Prostate gland (tissue), 2 donors: ENCODE data around the gene PIGK. TPM values are rescaled to one million over a fixed set of nuclear protein-coding genes. Genes with fewer than 3 reads are reported as not detected.

ENCODE experiments used
- DNase-seq: peaks from one replicate; pipeline ENCODE4 v3.0.0-alpha.2; 2019; ENCODE audit warnings: low spot score
- H3K27ac ChIP-seq, 2 donors: fragments of 200-600 bp; sonication (generic); 2 replicates each; pipeline ENCODE4 v1.5.1; 2017 to 2019
- H3K27me3 ChIP-seq: fragments of 200-600 bp; sonication (generic); replicated peaks from 2 replicates; pipeline ENCODE4 v1.5.1; 2019; ENCODE audit not compliant: insufficient read depth
- H3K36me3 ChIP-seq, 2 donors: fragments of 200-600 bp; sonication (generic); 1 replicate in 1 of 2; 2 replicates in 1 of 2; pipeline versions ENCODE4 v1.5.1 to v1.8.1; 2017 to 2019
- H3K4me1 ChIP-seq: fragments of 200-600 bp; sonication (generic); replicated peaks from 2 replicates; pipeline ENCODE4 v1.5.1; 2019
- H3K4me3 ChIP-seq, 2 donors: fragments of 200-600 bp; sonication (generic); 2 replicates each; pipeline ENCODE4 v1.5.1; 2017 to 2019
- H3K9me3 ChIP-seq: fragments of 200-600 bp; sonication (generic); 2 replicates; pipeline ENCODE4 v1.5.1; 2017
- POLR2A ChIP-seq: fragments of 450-650 bp; IDR thresholded peaks from one replicate; pipeline ENCODE4 v1.6.1; 2016; ENCODE audit warnings: antibody characterized with exemption, mild to moderate bottlenecking
- POLR2AphosphoS5 ChIP-seq: sonication (generic); formaldehyde crosslinking; IDR thresholded peaks from one replicate; pipeline ENCODE4 v1.6.1; 2017; ENCODE audit warnings: antibody characterized with exemption
- WGBS: methylation state at CpG from one replicate; pipeline ENCODE4 v1.1.5; 2018; 5-methylcytosine and 5-hydroxymethylcytosine counted together
- intact Hi-C: fragments of 100-400 bp; cut with DNase I; formaldehyde crosslinking; loops from one replicate; pipeline ENCODE4 v1.14.2; 2022
- total RNA-seq, 2 donors: library from RNA; depleted of rRNA; stranded (reverse); fragments of >200 nt; gene quantifications; one replicate each; pipeline ENCODE4 v1.1.0, GENCODE V29; 2016
- TF ChIP-seq, protein P1 (sequence below), 4 experiments: fragments of 200-600 bp in 2 of 4; fragments of 450-650 bp in 2 of 4; sonication (generic) in 2 of 4; IDR thresholded peaks; 1 replicate in 3 of 4; 2 replicates in 1 of 4; pipeline ENCODE4 v1.5.1; 2016 to 2019; ENCODE audit warnings: antibody characterized with exemption in 4 of 4, mild to moderate bottlenecking in 2 of 4, moderate library complexity in 2 of 4

The PIGK gene
- total RNA-seq, 2 donors from 2014 or later, result 20.4 to 25.9 TPM

DNA sequence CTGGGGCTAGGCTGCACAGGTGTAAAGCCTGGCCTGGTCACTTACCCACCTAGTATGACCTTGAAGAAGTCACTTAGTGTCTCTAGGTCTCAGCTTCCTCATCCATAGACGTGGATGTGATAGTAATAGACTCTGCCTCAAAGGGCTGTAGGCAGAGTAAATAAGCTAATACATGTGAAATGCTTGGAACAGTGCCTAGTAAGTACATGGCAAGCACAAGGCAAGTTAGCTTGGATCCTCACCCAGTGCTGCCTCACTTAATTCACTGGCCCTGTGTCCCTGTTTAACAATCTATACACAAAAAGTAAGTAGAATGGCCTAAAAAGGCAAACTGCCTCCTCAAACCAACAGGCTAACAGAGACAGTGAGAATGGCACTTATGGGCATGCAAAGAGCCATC lies 167.8 kb downstream of the PIGK start:
- DNase-seq, result no peak
- Histone ChIP-seq H3K36me3 (no peaks in the 10 kb centered on the region), H3K4me3 (no peak overlapping the region), H3K27ac (no peak overlapping the region), H3K9me3 (no peaks in the 10 kb centered on the region), H3K27me3 (no peaks in the 10 kb centered on the region), H3K4me1 (no peaks in the 10 kb centered on the region)
- 57% methylated on average over 1 of the region's 1 CpG for WGBS
- intact Hi-C loops, result no loop called here
- TF ChIP-seq, protein P1, sequence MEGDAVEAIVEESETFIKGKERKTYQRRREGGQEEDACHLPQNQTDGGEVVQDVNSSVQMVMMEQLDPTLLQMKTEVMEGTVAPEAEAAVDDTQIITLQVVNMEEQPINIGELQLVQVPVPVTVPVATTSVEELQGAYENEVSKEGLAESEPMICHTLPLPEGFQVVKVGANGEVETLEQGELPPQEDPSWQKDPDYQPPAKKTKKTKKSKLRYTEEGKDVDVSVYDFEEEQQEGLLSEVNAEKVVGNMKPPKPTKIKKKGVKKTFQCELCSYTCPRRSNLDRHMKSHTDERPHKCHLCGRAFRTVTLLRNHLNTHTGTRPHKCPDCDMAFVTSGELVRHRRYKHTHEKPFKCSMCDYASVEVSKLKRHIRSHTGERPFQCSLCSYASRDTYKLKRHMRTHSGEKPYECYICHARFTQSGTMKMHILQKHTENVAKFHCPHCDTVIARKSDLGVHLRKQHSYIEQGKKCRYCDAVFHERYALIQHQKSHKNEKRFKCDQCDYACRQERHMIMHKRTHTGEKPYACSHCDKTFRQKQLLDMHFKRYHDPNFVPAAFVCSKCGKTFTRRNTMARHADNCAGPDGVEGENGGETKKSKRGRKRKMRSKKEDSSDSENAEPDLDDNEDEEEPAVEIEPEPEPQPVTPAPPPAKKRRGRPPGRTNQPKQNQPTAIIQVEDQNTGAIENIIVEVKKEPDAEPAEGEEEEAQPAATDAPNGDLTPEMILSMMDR (IDR thresholded peaks at IDR 0.05), result no peak
- no peak for TF ChIP-seq POLR2A
- no peak for TF ChIP-seq POLR2AphosphoS5

DNA sequence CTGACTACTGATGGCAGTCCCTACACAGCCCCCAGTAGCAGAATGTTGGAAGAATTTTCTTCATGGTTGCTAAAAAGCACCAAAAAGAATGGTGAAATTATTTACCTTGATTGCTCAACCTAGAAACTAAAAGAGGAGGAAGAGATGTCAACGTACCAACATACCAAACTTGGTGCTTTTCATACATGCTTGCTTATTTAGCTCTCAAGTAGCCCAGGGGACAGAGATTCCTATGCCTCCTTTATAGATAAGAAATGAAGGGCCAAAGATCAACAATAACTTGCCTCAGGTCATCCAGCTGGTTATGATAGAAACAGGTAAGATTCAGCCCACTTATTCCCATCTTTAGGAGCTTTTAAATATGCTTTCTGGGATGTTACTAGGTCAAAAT lies 170.6 kb downstream of the PIGK start:
- WGBS, result 59% methylated on average over 1 of the region's 1 CpG
- no peak overlapping the region for H3K4me3 ChIP-seq

DNA sequence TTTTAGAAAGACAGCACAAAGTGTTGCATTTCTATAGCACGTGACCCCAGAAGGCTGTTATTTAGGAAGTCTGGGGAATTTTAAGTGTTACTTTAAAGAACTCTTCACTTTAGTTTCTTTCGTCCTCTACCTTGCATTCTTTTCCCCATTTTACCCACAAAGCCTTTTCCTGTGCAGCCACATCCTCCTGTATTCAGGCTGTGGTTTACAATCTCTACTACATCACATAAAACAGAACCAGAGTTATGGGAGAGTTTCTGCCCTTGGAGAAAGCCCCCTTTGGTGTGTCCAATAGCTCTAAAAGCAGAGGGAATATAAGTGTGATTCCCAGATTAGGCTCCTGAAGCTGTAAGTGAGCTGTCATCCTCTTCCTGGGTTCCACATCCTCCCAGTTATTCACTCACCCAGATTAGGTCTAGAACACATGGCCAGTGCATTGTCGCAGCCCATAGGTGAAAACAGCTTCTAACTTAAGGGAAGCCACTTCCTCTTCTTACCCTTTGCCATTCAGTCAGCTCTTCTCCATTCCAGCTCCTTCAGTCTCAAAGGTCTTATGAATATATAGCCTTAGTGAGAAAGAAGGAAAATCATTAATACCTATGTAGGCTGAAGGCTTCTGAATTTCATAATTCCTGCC lies 171.1 kb downstream of the PIGK start:
- intact Hi-C loops, result no loop called here
- Histone ChIP-seq H3K4me1 (no peaks in the 10 kb centered on the region), H3K36me3 (no peaks in the 10 kb centered on the region), H3K27ac (no peak overlapping the region), H3K27me3 (no peaks in the 10 kb centered on the region), H3K9me3 (no peaks in the 10 kb centered on the region), H3K4me3 (no peak overlapping the region)
- DNase-seq, result no peak
- WGBS, result 59% methylated on average over 3 of the region's 3 CpGs
- no peak for TF ChIP-seq POLR2AphosphoS5
- TF ChIP-seq POLR2A, result no peak
- TF ChIP-seq, protein P1 (IDR thresholded peaks at IDR 0.05), result no peak

More for the DNA sequence above, 170.6 kb downstream of the PIGK start:
- H3K4me1 ChIP-seq, result no peaks in the 10 kb centered on the region
- intact Hi-C loops, result no loop called here
- H3K27ac ChIP-seq, result no peak overlapping the region
- no peaks in the 10 kb centered on the region for H3K36me3 ChIP-seq
- DNase-seq, result no peak
- TF ChIP-seq, protein P1 (IDR thresholded peaks at IDR 0.05), result no peak
- no peak for TF ChIP-seq POLR2A
- no peak for TF ChIP-seq POLR2AphosphoS5
- no peaks in the 10 kb centered on the region for H3K27me3 ChIP-seq
- no peaks in the 10 kb centered on the region for H3K9me3 ChIP-seq

DNA sequence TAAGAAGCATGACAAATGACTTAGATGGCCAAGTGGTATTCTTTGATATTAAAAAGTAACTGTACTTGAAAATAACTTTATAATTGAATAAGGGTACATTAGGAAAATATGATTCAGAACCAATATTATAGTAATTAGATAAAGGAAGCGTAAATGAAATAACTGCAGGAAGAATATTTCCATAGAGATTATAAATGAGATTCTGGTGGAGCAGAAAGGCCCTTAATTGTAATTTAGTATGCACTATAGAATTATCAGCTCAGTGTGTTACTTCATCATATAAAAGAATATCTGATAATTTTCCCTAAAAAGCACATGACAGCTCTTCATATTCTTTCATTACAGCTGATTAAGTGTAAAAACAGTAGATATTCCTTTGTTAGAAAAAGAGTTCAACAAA lies 171.7 kb downstream of the PIGK start:
- no peak for DNase-seq
- no peaks in the 10 kb centered on the region for H3K36me3 ChIP-seq
- no peaks in the 10 kb centered on the region for H3K9me3 ChIP-seq
- no peak overlapping the region for H3K27ac ChIP-seq
- intact Hi-C loops, result no loop called here
- TF ChIP-seq POLR2A, result no peak
- TF ChIP-seq, protein P1 (IDR thresholded peaks at IDR 0.05), result no peak
- no peak for TF ChIP-seq POLR2AphosphoS5
- H3K4me3 ChIP-seq, result no peak overlapping the region
- 93% methylated on average over 1 of the region's 1 CpG for WGBS
- H3K27me3 ChIP-seq, result no peaks in the 10 kb centered on the region
- H3K4me1 ChIP-seq, result no peaks in the 10 kb centered on the region

DNA sequence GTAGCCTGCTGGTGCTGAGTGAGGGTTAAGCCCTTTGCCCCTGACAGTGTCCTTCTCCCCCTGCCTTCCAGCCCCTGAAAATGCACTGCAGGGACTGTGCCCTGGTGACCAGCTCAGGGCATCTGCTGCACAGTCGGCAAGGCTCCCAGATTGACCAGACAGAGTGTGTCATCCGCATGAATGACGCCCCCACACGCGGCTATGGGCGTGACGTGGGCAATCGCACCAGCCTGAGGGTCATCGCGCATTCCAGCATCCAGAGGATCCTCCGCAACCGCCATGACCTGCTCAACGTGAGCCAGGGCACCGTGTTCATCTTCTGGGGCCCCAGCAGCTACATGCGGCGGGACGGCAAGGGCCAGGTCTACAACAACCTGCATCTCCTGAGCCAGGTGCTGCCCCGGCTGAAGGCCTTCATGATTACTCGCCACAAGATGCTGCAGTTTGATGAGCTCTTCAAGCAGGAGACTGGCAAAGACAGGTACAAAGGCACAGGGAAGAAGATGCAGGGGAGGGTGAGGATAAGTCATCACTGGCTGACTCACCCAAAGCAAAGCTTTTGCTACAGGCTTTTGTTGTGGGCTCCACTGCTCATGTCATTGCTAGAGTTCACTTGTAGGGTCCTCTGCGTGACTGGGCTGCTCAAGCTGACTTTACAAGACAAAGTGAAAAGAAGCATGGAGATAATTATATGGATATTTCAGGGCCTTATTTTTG lies 174.9 kb downstream of the PIGK start:
- Histone ChIP-seq H3K4me3 (no peak overlapping the region), H3K9me3 (no peaks in the 10 kb centered on the region), H3K36me3 (no peaks in the 10 kb centered on the region), H3K27me3 (no peaks in the 10 kb centered on the region), H3K27ac (no peak overlapping the region), H3K4me1 (no peaks in the 10 kb centered on the region)
- TF ChIP-seq POLR2A, result no peak
- intact Hi-C loops, result no loop called here
- WGBS, result 94% methylated on average over 20 of the region's 20 CpGs
- DNase-seq, result no peak
